HG03095 (cell line): ENCODE measurements around the gene KERA.
"Not testable (repeated sequence)": the region's sequence is repeated elsewhere in the genome, so short reads cannot be mapped to it uniquely, and the experiment has no call there.

ENCODE experiments used
- ATAC-seq: cut with Tn5 transposase; IDR thresholded peaks from one replicate; pipeline ENCODE4 v1.9.1; 2021; ENCODE audit warnings: moderate library complexity; ENCODE audit not compliant: unreplicated experiment

The KERA gene

GRCh38 chr12:91057368-91058165 lies at the start of gene KERA:
Gene KERA (minus strand): TSS chr12:91058024. CDS start chr12:91056281, 1,743 bp downstream.
- ATAC-seq = no peak

DNA sequence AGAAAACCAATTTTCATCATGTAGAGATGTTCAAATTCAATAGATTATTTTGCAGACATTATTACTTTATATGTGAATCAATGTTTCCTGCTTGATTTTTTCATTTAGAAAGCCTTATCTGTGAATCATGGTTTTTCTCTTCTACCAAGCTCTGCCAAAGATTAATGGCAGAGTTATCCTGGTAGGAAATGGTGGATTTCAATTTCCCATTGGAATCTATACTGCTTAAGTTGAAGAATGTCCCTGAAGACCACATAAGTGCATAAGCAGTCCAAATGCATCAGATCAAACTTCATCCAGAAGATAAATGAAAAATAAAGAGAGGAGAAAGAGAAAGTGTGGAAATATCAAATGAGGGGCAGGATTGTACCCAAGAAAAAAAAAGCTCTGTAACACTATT lies 48.5 kb upstream of the KERA start:
- no peak for ATAC-seq

DNA sequence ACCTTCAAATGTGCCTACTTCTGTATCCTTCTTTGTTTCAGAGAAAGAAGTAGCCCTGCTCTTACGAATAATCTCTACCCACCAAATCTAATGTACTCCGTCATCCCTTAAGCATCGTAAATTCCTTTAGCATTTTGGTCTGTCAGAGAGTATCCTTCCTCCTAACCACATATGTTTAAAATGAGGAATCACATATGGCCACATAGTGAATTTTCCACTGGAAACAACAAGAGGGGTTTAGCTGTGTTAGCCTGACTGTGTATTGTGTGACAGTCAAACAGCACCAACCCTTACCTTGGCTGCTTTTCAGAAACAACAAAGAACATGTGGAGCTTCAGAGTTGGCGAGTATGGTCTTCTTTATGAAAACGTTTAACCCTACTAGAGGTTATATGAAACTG lies 48.0 kb upstream of the KERA start:
- ATAC-seq = no peak

- peak; percentile 68 for ATAC-seq
These were observed 47.1 kb upstream of the KERA start for GRCh38 chr12:91104812-91105466.

DNA sequence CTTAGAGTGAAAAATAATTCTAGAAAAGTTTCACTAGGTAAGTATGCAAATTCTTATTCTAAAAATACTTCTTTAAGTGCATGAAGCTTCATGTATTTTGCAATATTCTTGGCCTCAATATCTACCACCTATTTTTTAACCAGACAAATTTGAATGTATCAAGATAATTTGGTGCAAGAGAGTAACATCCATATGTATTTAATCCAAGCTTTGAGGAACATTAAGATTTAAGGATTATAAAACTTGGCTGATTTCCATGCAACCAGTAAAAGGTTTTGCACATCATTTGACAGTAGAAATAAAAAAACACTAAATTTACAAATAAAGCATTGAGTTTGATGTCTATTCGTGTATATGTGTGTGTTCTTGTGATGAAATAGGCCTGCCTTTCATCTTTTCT lies 45.8 kb upstream of the KERA start:
- ATAC-seq = no peak

DNA sequence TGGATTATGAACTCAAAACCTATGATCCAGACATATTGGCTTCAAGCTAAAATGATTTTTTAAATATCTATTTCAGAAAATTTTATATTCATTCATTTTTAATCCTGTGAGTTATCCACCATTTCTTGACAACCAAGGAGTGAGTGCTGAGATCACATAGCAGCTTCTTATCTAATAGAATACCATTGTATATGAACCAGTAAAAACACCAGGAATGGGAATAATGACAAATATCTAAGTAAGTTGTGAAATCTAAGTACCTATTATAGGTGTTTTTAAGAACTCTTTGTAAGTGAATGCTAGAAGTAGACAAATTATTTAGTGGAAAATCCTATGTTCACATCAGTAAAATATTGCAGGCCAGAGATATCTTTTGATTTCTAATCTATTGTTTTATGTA lies 45.3 kb upstream of the KERA start:
- ATAC-seq = no peak

GRCh38 chr12:91100906-91101305 lies 43.1 kb upstream of the KERA start:
- no peak for ATAC-seq

GRCh38 chr12:91099836-91100235 lies 42.0 kb upstream of the KERA start:
- no peak for ATAC-seq

DNA sequence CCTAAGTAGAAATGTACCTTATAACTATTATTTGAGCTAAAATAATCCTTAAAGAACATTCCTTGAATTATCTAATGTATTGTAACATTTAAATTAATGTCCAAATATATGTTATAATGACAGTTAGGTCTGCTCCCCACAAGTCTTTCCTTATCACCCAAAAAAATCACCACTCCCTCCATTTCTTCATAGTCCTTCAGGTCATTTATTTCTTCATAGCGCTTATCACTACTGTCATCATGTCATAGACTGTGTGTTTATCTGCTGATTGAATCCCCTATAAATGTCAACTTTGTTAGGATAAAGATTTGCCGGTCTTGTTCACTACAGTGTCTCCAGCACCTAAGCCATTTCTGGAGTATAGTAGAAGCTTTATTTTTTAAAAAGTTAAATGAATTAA lies 41.5 kb upstream of the KERA start:
- ATAC-seq = no peak

- ATAC-seq = no peak
These were observed 41.1 kb upstream of the KERA start for GRCh38 chr12:91098941-91099340.

- ATAC-seq = no peak
These were observed 40.6 kb upstream of the KERA start for GRCh38 chr12:91098461-91098860.

- ATAC-seq = no peak
These were observed 37.1 kb upstream of the KERA start for GRCh38 chr12:91094957-91095356.

- ATAC-seq = no peak
These were observed 36.3 kb upstream of the KERA start for GRCh38 chr12:91094032-91094662.

- ATAC-seq = no peak
These were observed 35.5 kb upstream of the KERA start for GRCh38 chr12:91093341-91093740.

- ATAC-seq = no peak
These were observed 34.3 kb upstream of the KERA start for GRCh38 chr12:91091916-91092715.

DNA sequence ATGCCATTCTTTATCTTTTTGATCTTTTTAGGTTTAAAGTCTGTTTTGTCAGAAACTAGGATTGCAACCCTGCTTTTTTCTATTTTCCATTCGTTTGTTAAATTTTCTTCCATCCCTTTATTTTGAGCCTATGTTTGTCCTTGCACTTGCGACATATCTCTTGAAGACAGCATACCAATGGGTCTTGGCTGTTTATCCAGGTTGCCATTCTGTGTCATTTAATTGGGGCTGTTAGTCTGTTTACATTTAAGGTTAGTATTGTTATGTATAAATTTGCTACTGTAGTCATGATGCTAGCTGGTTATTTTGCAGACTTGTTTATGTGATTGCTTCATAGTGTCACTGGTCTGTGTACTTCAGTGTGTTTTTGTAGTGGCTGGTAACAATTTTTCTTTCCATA lies 32.1 kb upstream of the KERA start:
- ATAC-seq = not testable (repeated sequence)

DNA sequence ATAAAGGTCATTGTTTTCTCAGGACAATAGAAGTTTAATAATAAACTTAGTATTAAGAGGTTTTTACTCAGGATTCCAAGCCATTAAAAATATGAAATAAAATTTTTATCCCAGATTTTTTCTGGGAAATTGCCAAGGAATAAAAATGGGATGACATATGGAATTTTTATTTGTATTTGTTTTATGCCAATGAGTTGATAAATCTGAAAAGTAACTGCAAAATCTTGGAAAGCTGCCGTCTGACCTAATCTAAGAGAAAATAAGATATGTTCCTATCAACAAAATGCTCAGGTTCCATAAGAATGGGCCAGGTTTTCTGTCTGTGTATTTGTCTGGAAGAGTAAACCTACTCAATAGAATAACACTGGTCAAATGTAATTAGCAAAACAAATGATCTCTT lies 22.2 kb upstream of the KERA start:
- no peak for ATAC-seq

GRCh38 chr12:91078501-91078900 lies 20.7 kb upstream of the KERA start:
- no peak for ATAC-seq

DNA sequence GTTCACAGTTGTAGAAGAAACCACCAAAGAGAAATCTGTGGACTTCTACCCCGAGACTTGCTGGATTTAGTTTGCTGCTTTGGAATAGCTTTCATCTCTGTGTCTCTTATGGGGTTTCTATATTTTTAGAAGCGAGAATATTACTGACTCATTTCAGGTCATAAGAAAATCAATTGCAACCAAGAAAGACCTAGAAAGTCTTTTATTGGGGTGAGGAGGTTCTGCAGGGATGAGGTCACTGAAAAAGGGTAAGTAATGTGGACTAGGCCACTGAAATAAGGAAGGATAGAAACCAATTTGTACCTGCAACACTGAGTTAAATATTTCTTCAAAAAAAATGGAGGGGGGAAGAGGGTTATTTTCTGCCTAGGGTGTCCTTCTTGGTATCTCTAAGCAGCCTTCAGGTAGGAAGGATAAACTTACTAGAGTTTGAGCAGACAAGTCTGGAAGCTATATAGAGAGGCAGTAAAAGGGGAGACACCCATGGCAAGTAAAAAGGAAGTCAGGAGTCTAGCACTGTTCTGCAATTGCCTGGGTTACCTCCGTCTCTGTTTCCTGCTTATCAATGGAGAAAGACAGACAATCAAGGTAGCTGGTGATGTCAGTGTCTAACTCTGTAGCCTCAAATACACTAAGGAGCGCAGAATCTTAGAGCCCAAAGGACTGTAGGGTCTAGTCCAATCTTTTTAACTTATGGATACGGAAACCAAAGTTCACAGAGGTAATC lies 19.6 kb upstream of the KERA start:
- no peak for ATAC-seq

DNA sequence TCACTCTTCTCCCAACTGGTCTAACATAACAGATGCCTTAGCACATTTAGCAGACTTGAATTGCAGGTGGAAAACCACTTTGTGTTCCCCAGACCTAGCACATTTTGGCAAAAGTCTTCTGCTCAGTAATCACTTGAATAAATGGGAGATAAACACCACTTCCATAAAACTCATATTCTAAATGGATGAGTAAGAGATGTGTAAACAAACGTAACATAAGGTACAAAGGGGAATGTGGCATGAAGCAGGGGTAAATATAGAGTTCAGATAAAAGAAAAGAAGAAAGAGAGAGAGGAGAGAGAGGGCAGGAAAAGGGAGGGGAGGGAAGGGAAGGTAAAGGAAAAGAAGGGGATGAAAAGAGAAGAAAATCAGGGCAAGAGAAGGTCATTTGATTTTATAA lies 17.0 kb upstream of the KERA start:
- no peak for ATAC-seq
